A549 (cell line): Measurements from ENCODE around the gene SH3PXD2A.

Experiments
- CBX2 ChIP-seq: fragments of 200-600 bp; sonication (generic); IDR thresholded peaks from 2 replicates; pipeline ENCODE4 v1.6.1; 2016; ENCODE audit warnings: low read depth, mild to moderate bottlenecking, borderline replicate concordance
- EP300 ChIP-seq, 2 experiments: fragments of >200 bp; sonication (Bioruptor Twin); formaldehyde crosslinking; IDR thresholded peaks; 2 replicates in 1 of 2; 3 replicates in 1 of 2; pipeline ENCODE4 v1.6.1; 2016 to 2017
- ESRRA ChIP-seq: fragments of 150-350 bp; IDR thresholded peaks from 2 replicates; pipeline ENCODE4 v1.6.1; 2014; ENCODE audit warnings: mild to moderate bottlenecking, low read length, borderline replicate concordance
- JUN ChIP-seq, 2 experiments: fragments of >200 bp; sonication (Bioruptor Twin); formaldehyde crosslinking; IDR thresholded peaks; 2 replicates in 1 of 2; 3 replicates in 1 of 2; pipeline ENCODE4 v1.6.1; 2016 to 2017
- PBX3 ChIP-seq: IDR thresholded peaks from 2 replicates; pipeline ENCODE4 v1.6.1; 2012
- POLR2A ChIP-seq: IDR thresholded peaks from 2 replicates; pipeline ENCODE4 v1.6.1; 2012; ENCODE audit warnings: mild to moderate bottlenecking, low read length
- POLR2AphosphoS2 ChIP-seq: conservative IDR thresholded peaks from 2 replicates; pipeline ENCODE4 v1.6.1; 2012; ENCODE audit warnings: low read length, improper control_type of control experiment, inconsistent platforms
- RAD21 ChIP-seq, 2 experiments: fragments of >200 bp in 1 of 2; sonication (Bioruptor Twin) in 1 of 2; formaldehyde crosslinking in 1 of 2; IDR thresholded peaks in 1 of 2; conservative IDR thresholded peaks in 1 of 2; 2 replicates in 1 of 2; 3 replicates in 1 of 2; pipeline ENCODE4 v1.6.1; 2012 to 2018; ENCODE audit warnings: inconsistent platforms in 1 of 2
- TF ChIP-seq, protein P1 (sequence below): fragments of >200 bp; sonication (Bioruptor Twin); formaldehyde crosslinking; IDR thresholded peaks from 3 replicates; pipeline ENCODE4 v1.5.1; 2016

DNA sequence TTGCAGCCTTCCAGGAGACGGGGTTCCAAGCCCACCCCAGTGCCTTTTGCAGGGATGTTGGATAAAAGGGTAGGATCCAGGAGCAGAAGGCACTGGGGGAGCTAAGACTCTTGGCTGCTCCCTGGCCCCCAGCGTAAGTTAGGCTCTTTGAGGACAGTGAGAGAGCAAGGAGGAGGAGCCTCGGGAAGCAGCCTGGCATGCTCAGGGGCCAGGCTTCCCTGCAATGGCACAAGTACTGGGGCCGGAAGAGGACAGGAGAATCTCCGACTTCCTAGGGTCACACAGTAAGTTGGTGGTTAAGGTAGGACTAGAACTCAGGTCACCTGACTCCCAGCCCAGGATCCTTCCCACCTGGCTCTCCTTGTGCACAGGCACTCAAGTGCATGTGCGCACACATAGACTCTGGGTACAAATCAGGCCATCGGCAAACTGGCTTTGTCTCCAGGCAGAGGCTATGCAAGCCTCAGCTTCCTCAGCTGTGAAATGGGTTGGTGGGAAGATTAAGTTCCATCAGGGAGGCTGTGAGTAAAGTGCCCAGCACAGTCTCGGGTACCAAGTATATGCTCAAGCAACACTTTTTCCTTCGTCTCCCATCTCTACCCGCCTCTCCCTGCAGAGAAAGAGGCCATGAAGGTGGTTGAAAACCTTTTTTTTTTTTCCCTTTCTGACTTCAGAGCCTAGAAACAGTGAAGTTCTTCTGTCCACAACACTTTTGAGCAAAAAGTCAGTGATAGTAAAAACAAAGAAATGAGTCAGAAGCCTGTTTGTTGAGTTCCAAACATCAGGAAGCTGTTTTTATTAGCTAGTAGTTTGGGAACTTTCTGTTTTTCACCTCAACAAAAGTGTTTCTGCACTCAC lies 282.8 kb downstream of the SH3PXD2A start:
- TF ChIP-seq, protein P1, sequence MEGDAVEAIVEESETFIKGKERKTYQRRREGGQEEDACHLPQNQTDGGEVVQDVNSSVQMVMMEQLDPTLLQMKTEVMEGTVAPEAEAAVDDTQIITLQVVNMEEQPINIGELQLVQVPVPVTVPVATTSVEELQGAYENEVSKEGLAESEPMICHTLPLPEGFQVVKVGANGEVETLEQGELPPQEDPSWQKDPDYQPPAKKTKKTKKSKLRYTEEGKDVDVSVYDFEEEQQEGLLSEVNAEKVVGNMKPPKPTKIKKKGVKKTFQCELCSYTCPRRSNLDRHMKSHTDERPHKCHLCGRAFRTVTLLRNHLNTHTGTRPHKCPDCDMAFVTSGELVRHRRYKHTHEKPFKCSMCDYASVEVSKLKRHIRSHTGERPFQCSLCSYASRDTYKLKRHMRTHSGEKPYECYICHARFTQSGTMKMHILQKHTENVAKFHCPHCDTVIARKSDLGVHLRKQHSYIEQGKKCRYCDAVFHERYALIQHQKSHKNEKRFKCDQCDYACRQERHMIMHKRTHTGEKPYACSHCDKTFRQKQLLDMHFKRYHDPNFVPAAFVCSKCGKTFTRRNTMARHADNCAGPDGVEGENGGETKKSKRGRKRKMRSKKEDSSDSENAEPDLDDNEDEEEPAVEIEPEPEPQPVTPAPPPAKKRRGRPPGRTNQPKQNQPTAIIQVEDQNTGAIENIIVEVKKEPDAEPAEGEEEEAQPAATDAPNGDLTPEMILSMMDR: no peak
- no peak for TF ChIP-seq RAD21 (conservative IDR thresholded peaks at IDR 0.05 in 1 of 2, IDR thresholded peaks at IDR 0.05 in 1 of 2)
- TF ChIP-seq PBX3: no peak
- no peak for TF ChIP-seq POLR2A
- TF ChIP-seq ESRRA: no peak
- TF ChIP-seq POLR2AphosphoS2: no peak
- no peak for TF ChIP-seq CBX2
- no peak for TF ChIP-seq JUN (IDR thresholded peaks at IDR 0.05)
- no peak for TF ChIP-seq EP300 (IDR thresholded peaks at IDR 0.05)
